GM08714 (cell line): ENCODE data around the gene OGN.

Experiments
- H3K4me3 ChIP-seq: fragments of 200-500 bp; sonication (Bioruptor generic); 2 replicates; pipeline ENCODE4 v1.5.1; 2014; ENCODE audit warnings: mild to moderate bottlenecking, low read length, inconsistent platforms
- ZNF274 ChIP-seq: IDR thresholded peaks from 2 replicates; pipeline ENCODE4 v1.6.1; 2012; ENCODE audit warnings: mild to moderate bottlenecking, low read depth, low read length

OGN gene

GRCh38 chr9:92385477-92385876, 18.9 kb downstream of the OGN start:
- H3K4me3 ChIP-seq: no peak overlapping the region
- no peak for TF ChIP-seq ZNF274

- no peak overlapping the region for H3K4me3 ChIP-seq
- no peak for TF ChIP-seq ZNF274
Measured at GRCh38 chr9:92385001-92385400, 19.4 kb downstream of the OGN start.

GRCh38 chr9:92384375-92384774, 20.0 kb downstream of the OGN start:
- H3K4me3 ChIP-seq: no peak overlapping the region
- TF ChIP-seq ZNF274: no peak

- TF ChIP-seq ZNF274: no peak
- H3K4me3 ChIP-seq: no peak overlapping the region
Measured at GRCh38 chr9:92381775-92382174, 22.6 kb downstream of the OGN start.

- TF ChIP-seq ZNF274: no peak
- H3K4me3 ChIP-seq: no peak overlapping the region
Measured at GRCh38 chr9:92380603-92381002, 23.8 kb downstream of the OGN start.

- no peak for TF ChIP-seq ZNF274
- H3K4me3 ChIP-seq: no peak overlapping the region
Measured at GRCh38 chr9:92378865-92379560, 25.4 kb downstream of the OGN start.

GRCh38 chr9:92377876-92378275, 26.5 kb downstream of the OGN start:
- no peak overlapping the region for H3K4me3 ChIP-seq
- no peak for TF ChIP-seq ZNF274

- TF ChIP-seq ZNF274: no peak
- H3K4me3 ChIP-seq: no peak overlapping the region
Measured at GRCh38 chr9:92373167-92373566, 31.2 kb downstream of the OGN start.

GRCh38 chr9:92369075-92369474, 35.3 kb downstream of the OGN start:
- no peak overlapping the region for H3K4me3 ChIP-seq
- no peak for TF ChIP-seq ZNF274

- TF ChIP-seq ZNF274: no peak
- H3K4me3 ChIP-seq: no peak overlapping the region
Measured at GRCh38 chr9:92360083-92360482, 44.3 kb downstream of the OGN start.

GRCh38 chr9:92359394-92359995, 44.9 kb downstream of the OGN start:
- no peak for TF ChIP-seq ZNF274
- H3K4me3 ChIP-seq: no peak overlapping the region

GRCh38 chr9:92353051-92353450, 51.3 kb downstream of the OGN start:
- TF ChIP-seq ZNF274: no peak
- H3K4me3 ChIP-seq: no peak overlapping the region

- H3K4me3 ChIP-seq: no peak overlapping the region
- TF ChIP-seq ZNF274: no peak
Measured at GRCh38 chr9:92350740-92351133, 53.6 kb downstream of the OGN start.

- TF ChIP-seq ZNF274: no peak
- H3K4me3 ChIP-seq: no peak overlapping the region
Measured at GRCh38 chr9:92349771-92350739, 54.3 kb downstream of the OGN start.

GRCh38 chr9:92345582-92345981, 58.8 kb downstream of the OGN start:
- TF ChIP-seq ZNF274: no peak

More at GRCh38 chr9:92345582-92345981, 58.8 kb downstream of the OGN start:
- H3K4me3 ChIP-seq: no peak overlapping the region
